K562 (cell line): Measurements from ENCODE around the gene WRAP53. TPM values are rescaled to one million over a fixed set of nuclear protein-coding genes. Genes with fewer than 3 reads are reported as not detected.

Experiments used
- ATAC-seq: fragments of 200-7000 bp; cut with Tn5 transposase; 3 replicates; pipeline ENCODE4 v1.9.1; 2020; ENCODE audit warnings: moderate library complexity
- BruUV-seq: library from RNA; stranded (reverse); fragments of 400-500 nt; replicated peaks from 2 replicates; lab custom pipeline; 2021; lab: Mats Ljungman, UMichigan
- CTCF ChIA-PET: fragments of 300-600 bp; formaldehyde crosslinking; extraction: SDS; loops from one replicate; lab custom pipeline; 2021; ENCODE audit warnings: low intra/inter-chr PET ratio; lab: Yijun Ruan, JAX
- POLR2A ChIA-PET: fragments of 300-600, 350-650 bp; sonication (Branson Sonifier 250); formaldehyde crosslinking; extraction: SDS; loops from one replicate; lab custom pipeline; 2021; ENCODE audit warnings: antibody characterized with exemption, inconsistent platforms; lab: Yijun Ruan, JAX
- DNase-seq, 4 experiments: peaks; one replicate each; pipeline versions ENCODE4 v3.0.0 to v3.0.0-alpha.2; 2011 to 2018; ENCODE audit warnings: low spot score in 3 of 4, mixed read lengths in 3 of 4; ENCODE audit errors: extremely low read depth in 1 of 4
- FAIRE-seq: peaks from 2 replicates; lab custom pipeline; 2011; peaks lifted over from hg19 to GRCh38; lab: Jason Lieb, UNC
- H2AFZ ChIP-seq: 2 replicates; pipeline ENCODE4 v1.6.0; 2011; ENCODE audit warnings: low read depth, low read length, control low read depth, inconsistent platforms
- H3K27ac ChIP-seq: fragments of 200-600 bp; 3 replicates; pipeline ENCODE4 v1.8.0; 2011; ENCODE audit warnings: low read depth, mild to moderate bottlenecking, control low read depth, inconsistent platforms, low read length, moderate library complexity, mixed read lengths; ENCODE audit errors: extremely low read depth
- H3K27me3 ChIP-seq, 2 experiments: fragments of 300-600 bp in 1 of 2; 2 replicates in 1 of 2; 3 replicates in 1 of 2; pipeline versions ENCODE4 v1.6.0 to v1.8.0; 2011; ENCODE audit warnings: inconsistent platforms in 2 of 2, low read length in 2 of 2, mild to moderate bottlenecking in 1 of 2, mixed read lengths in 1 of 2, moderate library complexity in 1 of 2; ENCODE audit not compliant: control insufficient read depth in 2 of 2, insufficient read depth in 2 of 2
- H3K36me3 ChIP-seq: fragments of 300-600 bp; 3 replicates; pipeline ENCODE4 v1.8.0; 2011; ENCODE audit warnings: mild to moderate bottlenecking, low read length, inconsistent platforms; ENCODE audit not compliant: control insufficient read depth, insufficient read depth
- H3K4me1 ChIP-seq, 2 experiments: fragments of 200-600 bp in 1 of 2; replicated peaks in 1 of 2; 2 replicates in 1 of 2; 3 replicates in 1 of 2; pipeline versions ENCODE4 v1.5.1 to v1.8.0; 2011; ENCODE audit warnings: inconsistent platforms in 2 of 2, low read length in 2 of 2, mild to moderate bottlenecking in 1 of 2, mixed read lengths in 1 of 2, moderate library complexity in 1 of 2; ENCODE audit not compliant: control insufficient read depth in 2 of 2, insufficient read depth in 2 of 2
- H3K4me2 ChIP-seq: 2 replicates; pipeline ENCODE4 v1.6.1; 2011; ENCODE audit warnings: low read length, control low read depth, inconsistent platforms, mixed read lengths; ENCODE audit not compliant: insufficient read depth
- H3K4me3 ChIP-seq: fragments of 200-600 bp; sonication (generic), shearing (Covaris generic); 2 replicates; pipeline ENCODE4 v1.5.1; 2016; ENCODE audit warnings: control low read depth, inconsistent platforms
- H3K79me2 ChIP-seq: fragments of 200-600 bp; 3 replicates; pipeline ENCODE4 v1.8.0; 2011; ENCODE audit warnings: low read length, inconsistent platforms; ENCODE audit not compliant: control insufficient read depth, insufficient read depth
- H3K9ac ChIP-seq, 2 experiments: 2 replicates each; pipeline versions ENCODE4 v1.6.0 to v1.6.1; 2011; ENCODE audit warnings: low read depth in 2 of 2, low read length in 2 of 2, control low read depth in 1 of 2, inconsistent platforms in 1 of 2, mild to moderate bottlenecking in 1 of 2, mixed read lengths in 1 of 2; ENCODE audit not compliant: insufficient read depth in 1 of 2
- H3K9me1 ChIP-seq: one replicate; pipeline ENCODE4 v1.6.0; 2011; ENCODE audit warnings: inconsistent platforms, mild to moderate bottlenecking, low read length, moderate library complexity; ENCODE audit not compliant: control insufficient read depth, insufficient read depth
- H3K9me3 ChIP-seq: replicated peaks from 2 replicates; pipeline ENCODE4 v1.5.1; 2011; ENCODE audit warnings: low read depth, low read length, inconsistent platforms; ENCODE audit not compliant: control insufficient read depth, insufficient read depth
- H4K20me1 ChIP-seq: replicated peaks from 2 replicates; pipeline ENCODE4 v1.6.1; 2011; ENCODE audit warnings: low read length, inconsistent platforms, mixed read lengths; ENCODE audit not compliant: control insufficient read depth, insufficient read depth
- CCAR2 ChIP-seq: fragments of 200-400 bp; formaldehyde crosslinking; IDR thresholded peaks from 2 replicates; pipeline ENCODE4 v1.6.1; 2017; ENCODE audit warnings: mild to moderate bottlenecking, low read depth, low read length
- CEBPG ChIP-seq, 3 experiments: fragments of 200-800 bp in 1 of 3; sonication (Bioruptor generic) in 1 of 3; sonication (generic) in 1 of 3; formaldehyde crosslinking in 1 of 3; IDR thresholded peaks in 2 of 3; conservative IDR thresholded peaks in 1 of 3; 2 replicates each; pipeline versions ENCODE4 v1.6.1 to v1.8.0; 2016 to 2022; ENCODE audit warnings: missing compliant biosample characterization in 2 of 3, missing genetic modification characterization in 2 of 3, mild to moderate bottlenecking in 1 of 3, missing genetic modification reagents in 1 of 3
- CHD1 ChIP-seq: fragments of 200-600 bp; sonication (generic); IDR thresholded peaks from one replicate; pipeline ENCODE4 v1.6.1; 2012; ENCODE audit warnings: mild to moderate bottlenecking, moderate library complexity, low read length, inconsistent platforms
- ESRRB ChIP-seq: fragments of 250-450 bp; sonication (Bioruptor Pico); IDR thresholded peaks from 2 replicates; pipeline ENCODE4 v1.5.0; 2020; ENCODE audit warnings: mild to moderate bottlenecking, moderate library complexity, borderline replicate concordance
- GATA2 ChIP-seq: sonication (generic); formaldehyde crosslinking; IDR thresholded peaks from 2 replicates; pipeline ENCODE4 v1.4.0; 2020; ENCODE audit warnings: mild to moderate bottlenecking, missing genetic modification reagents
- MED1 ChIP-seq: sonication (generic); formaldehyde crosslinking; IDR thresholded peaks from 2 replicates; pipeline ENCODE4 v1.8.1; 2023; ENCODE audit warnings: missing genetic modification reagents, borderline replicate concordance
- NKRF ChIP-seq: fragments of 450-650 bp; IDR thresholded peaks from 2 replicates; pipeline ENCODE4 v1.6.1; 2016; ENCODE audit warnings: borderline replicate concordance
- PCBP2 ChIP-seq: fragments of 200-400 bp; formaldehyde crosslinking; IDR thresholded peaks from 2 replicates; pipeline ENCODE4 v1.6.1; 2018; ENCODE audit warnings: low read length, low read depth, mild to moderate bottlenecking, moderate library complexity; ENCODE audit not compliant: poor library complexity, severe bottlenecking
- RBBP5 ChIP-seq: fragments of 200-600 bp; sonication (generic); IDR thresholded peaks from 2 replicates; pipeline ENCODE4 v1.6.1; 2012; ENCODE audit warnings: borderline replicate concordance, mild to moderate bottlenecking, low read length, control low read depth, inconsistent platforms; ENCODE audit not compliant: insufficient read depth, poor library complexity, severe bottlenecking
- RHOXF2B ChIP-seq: fragments of 250-450 bp; sonication (Bioruptor Pico); conservative IDR thresholded peaks from 2 replicates; pipeline ENCODE4 v1.5.1; 2021
- SETDB1 ChIP-seq: IDR thresholded peaks from one replicate; pipeline ENCODE4 v1.6.1; 2012; ENCODE audit warnings: low read length, control low read depth, inconsistent platforms
- SRSF3 ChIP-seq: fragments of 200-400 bp; formaldehyde crosslinking; IDR thresholded peaks from 2 replicates; pipeline ENCODE4 v1.6.1; 2016; ENCODE audit warnings: mild to moderate bottlenecking, low read length, moderate library complexity; ENCODE audit not compliant: insufficient read depth
- THRAP3 ChIP-seq: fragments of 450-650 bp; IDR thresholded peaks from 2 replicates; pipeline ENCODE4 v1.6.1; 2016; ENCODE audit warnings: mild to moderate bottlenecking, inconsistent platforms, borderline replicate concordance
- ZBTB8A ChIP-seq: fragments of 450-650 bp; IDR thresholded peaks from 2 replicates; pipeline ENCODE4 v1.6.1; 2018; ENCODE audit warnings: mild to moderate bottlenecking, moderate library complexity; ENCODE audit not compliant: partially characterized antibody
- ZNF239 ChIP-seq: fragments of 250-450 bp; sonication (Bioruptor Pico); IDR thresholded peaks from 2 replicates; pipeline ENCODE4 v1.4.0; 2020; ENCODE audit warnings: mild to moderate bottlenecking
- WGBS: fragments of 100-300 bp; shearing (Covaris generic); methylation state at CpG from one replicate; pipeline ENCODE4 v1.1.6; 2016; ENCODE audit warnings: low coverage, mixed read lengths; ENCODE audit not compliant: insufficient coverage; ENCODE audit errors: missing lambda C conversion rate; 5-methylcytosine and 5-hydroxymethylcytosine counted together
- in situ Hi-C: fragments of 300-500 bp; cut with MboI; formaldehyde crosslinking; loops from 4 replicates; pipeline ENCODE4 v1.15.0; 2018; ENCODE audit warnings: inconsistent platforms, mixed read lengths
- intact Hi-C: fragments of 100-400 bp; cut with micrococcal nuclease; formaldehyde crosslinking; loops from 2 replicates; pipeline ENCODE4 v1.14.2; 2022
- polyA plus RNA-seq, 8 experiments: library from polyadenylated mRNA; depleted of rRNA in 4 of 8; stranded (reverse) in 5 of 8; unstranded in 3 of 8; fragments of >200 nt; fragmentation: Nextera tagmentation in 2 of 8; fragmentation: Illumina TruSeq in 1 of 8; extraction: Ambion mirVana in 2 of 8; extraction: Trizol in 1 of 8; gene quantifications; 2 replicates each; pipeline versions ENCODE4 v1.2.1 to v1.2.3, GENCODE V29; 2011 to 2014; ENCODE audit warnings: inconsistent platforms in 1 of 8, missing spikeins in 1 of 8
- total RNA-seq, 7 experiments: library from RNA; depleted of rRNA in 6 of 7; stranded (reverse); fragments of >200 nt in 6 of 7; fragmentation: Illumina TruSeq in 2 of 7; extraction: Trizol in 2 of 7; gene quantifications; 2 replicates each; pipeline versions ENCODE4 v1.2.1 to v1.2.3, GENCODE V29; 2011 to 2021; ENCODE audit warnings: low replicate concordance in 1 of 7
- TF ChIP-seq, protein P1 (sequence below), 2 experiments: IDR thresholded peaks; 2 replicates each; pipeline ENCODE4 v1.6.1; 2011; ENCODE audit warnings: borderline replicate concordance in 1 of 2, control low read depth in 1 of 2, low read depth in 1 of 2, low read length in 1 of 2, mild to moderate bottlenecking in 1 of 2, mixed read lengths in 1 of 2, moderate library complexity in 1 of 2; ENCODE audit not compliant: insufficient read depth in 1 of 2, insufficient read length in 1 of 2, poor library complexity in 1 of 2, severe bottlenecking in 1 of 2; ENCODE audit errors: extremely low read depth in 1 of 2

Gene WRAP53
- total and polyA plus RNA-seq, 9 of the 15 experiments (the other 6 are each of a cell fraction or from before 2014, with no cell fraction given) = 0.72 to 18.2 (median 13.4) TPM

DNA sequence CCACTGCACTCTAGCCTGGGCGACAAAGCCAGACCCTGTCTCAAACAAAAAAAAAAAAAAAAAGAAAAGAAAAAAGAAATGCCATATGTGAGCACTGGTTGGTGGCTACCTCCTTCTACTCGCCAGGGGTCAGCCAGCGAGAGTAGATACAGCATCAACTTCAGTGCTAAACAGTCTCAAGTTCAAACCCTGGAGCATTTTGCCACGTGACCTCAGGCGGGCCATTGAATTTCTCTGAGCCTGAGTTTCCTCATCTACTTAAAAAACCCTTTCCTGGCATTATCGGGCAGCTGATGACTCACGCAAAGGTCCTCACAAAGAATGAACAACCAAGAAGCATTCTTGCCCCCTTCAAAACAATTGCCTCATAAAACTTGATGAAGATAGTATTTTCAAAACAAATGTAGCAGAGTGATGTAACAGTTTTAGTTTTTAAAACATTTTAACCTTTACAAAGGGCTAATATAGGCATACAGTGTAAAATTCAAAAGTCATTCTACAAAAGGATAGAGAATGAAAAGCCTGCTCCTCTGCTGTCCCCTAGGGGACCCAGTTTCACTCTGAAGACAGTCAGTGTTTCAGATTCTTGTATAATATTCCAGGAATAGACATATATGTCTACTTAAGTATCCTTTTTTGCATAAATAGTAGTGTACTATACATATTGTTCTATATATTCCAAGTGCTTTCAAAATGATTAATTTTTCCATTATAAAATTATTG is 57.6 kb downstream of the WRAP53 start (continued):
- TF ChIP-seq RBBP5 (no peak), SRSF3 (no peak), CEBPG (CRISPR knock-in tag; IDR thresholded peaks at IDR 0.05) (no peak), CEBPG (tag; conservative IDR thresholded peaks at IDR 0.05 in 1 of 2, IDR thresholded peaks at IDR 0.05 in 1 of 2) (peak; percentile 6 to 68; a peak in 2 of 4 replicates)

DNA sequence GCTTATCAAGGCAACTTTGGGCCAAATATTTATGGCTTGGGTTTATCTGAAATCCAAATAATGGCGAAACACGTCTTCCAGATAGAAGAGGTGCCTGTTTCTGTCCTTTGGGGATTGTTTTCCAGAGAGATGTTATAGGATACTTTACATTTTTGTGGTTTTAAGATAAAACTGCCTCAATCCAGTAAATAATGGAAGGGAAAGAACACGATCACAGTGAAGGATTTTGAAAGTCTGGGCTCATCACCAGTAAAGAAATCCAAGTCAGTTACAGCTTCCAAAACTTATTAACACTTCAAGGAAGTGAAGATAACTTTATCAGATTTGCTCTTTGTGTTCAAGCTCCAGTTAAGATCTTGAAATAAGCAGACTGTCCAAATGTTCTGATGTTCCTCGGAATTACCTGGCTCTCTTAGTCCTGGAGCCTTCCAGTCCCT is 59.4 kb downstream of the WRAP53 start:
- in situ Hi-C loops = loop anchor here (10.0 kb wide), 1 partner anchor 237 kb away; no protein-coding TSS in a partner anchor
- TF ChIP-seq ESRRB (CRISPR knock-in tag) (no peak), RHOXF2B (CRISPR knock-in tag) (no peak), PCBP2 (no peak), SETDB1 (no peak), MED1 (CRISPR knock-in tag) (no peak), ZNF239 (CRISPR knock-in tag) (no peak), THRAP3 (no peak), CHD1 (no peak), GATA2 (CRISPR knock-in tag) (no peak), CCAR2 (no peak), NKRF (no peak), ZBTB8A (no peak)
- TF ChIP-seq, protein P1, sequence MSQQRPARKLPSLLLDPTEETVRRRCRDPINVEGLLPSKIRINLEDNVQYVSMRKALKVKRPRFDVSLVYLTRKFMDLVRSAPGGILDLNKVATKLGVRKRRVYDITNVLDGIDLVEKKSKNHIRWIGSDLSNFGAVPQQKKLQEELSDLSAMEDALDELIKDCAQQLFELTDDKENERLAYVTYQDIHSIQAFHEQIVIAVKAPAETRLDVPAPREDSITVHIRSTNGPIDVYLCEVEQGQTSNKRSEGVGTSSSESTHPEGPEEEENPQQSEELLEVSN (IDR thresholded peaks at IDR 0.05; ENCODE audit: borderline replicate concordance in 1 of 2, extremely low read depth in 1 of 2, insufficient read depth in 1 of 2, insufficient read length in 1 of 2, low read depth in 1 of 2, low read length in 1 of 2, poor library complexity in 1 of 2, severe bottlenecking in 1 of 2) = no peak

More for the DNA sequence above, 59.4 kb downstream of the WRAP53 start:
- H3K9ac ChIP-seq = no peak overlapping the region
- no TSS peak for BruUV-seq
- intact Hi-C loops = loop anchor here (2.0 to 10.0 kb wide), 2 partner anchors 29 to 107 kb away; partner anchors contain the start of genes CYB5D1, NAA38 and TMEM88
- H3K27ac ChIP-seq = no peak overlapping the region
- H3K27me3 ChIP-seq = peaks cover 0 to 3% of the 10 kb centered on the region in 2 experiments; a peak in 2 of 5 replicates
- ChIA-PET CTCF (no interaction called here), POLR2A (interaction anchor here (0.6 kb wide), 1 partner anchor 71 kb away, joined by 3 read pairs; no protein-coding TSS in a partner anchor)
- 0% methylated on average over 4 of the region's 4 CpGs for WGBS
- ATAC-seq = no peak
- H3K36me3 ChIP-seq = no peaks in the 10 kb centered on the region
- no peak overlapping the region for H2AFZ ChIP-seq
- H3K4me2 ChIP-seq = no peak overlapping the region
- H3K9me3 ChIP-seq = no peaks in the 10 kb centered on the region
- no peak overlapping the region for H3K4me3 ChIP-seq
- no peaks in the 10 kb centered on the region for H4K20me1 ChIP-seq
- no peaks in the 10 kb centered on the region; a peak in 2 of 5 replicates for H3K4me1 ChIP-seq
- no peak for FAIRE-seq
- no peak for DNase-seq
- H3K9me1 ChIP-seq = no peaks in the 10 kb centered on the region
- H3K79me2 ChIP-seq = no peaks in the 10 kb centered on the region
